H9 (cell line): Measurements from ENCODE around the gene ARFGEF3. TPM values are rescaled to one million over a fixed set of nuclear protein-coding genes. Genes with fewer than 3 reads are reported as not detected.
A peak's percentile ranks its signal among the peaks of the same experiment; 100 is the strongest.

Experiments used
- DNase-seq: peaks from one replicate; pipeline ENCODE4 v3.0.0-alpha.2; 2017
- H2AFZ ChIP-seq: one replicate; pipeline ENCODE4 v1.6.1; 2013; ENCODE audit warnings: mild to moderate bottlenecking, low read length, control low read depth, moderate library complexity
- H2AK5ac ChIP-seq: 2 replicates; pipeline ENCODE4 v1.6.1; 2013; ENCODE audit warnings: low read length, control low read depth, mixed read lengths; ENCODE audit not compliant: insufficient read length
- H2BK120ac ChIP-seq: one replicate; pipeline ENCODE4 v1.6.1; 2013; ENCODE audit warnings: low read depth, mild to moderate bottlenecking, low read length, control low read depth, inconsistent platforms; ENCODE audit not compliant: poor library complexity, severe bottlenecking
- H2BK12ac ChIP-seq: 2 replicates; pipeline ENCODE4 v1.6.1; 2013; ENCODE audit warnings: low read length, control low read depth, mixed read lengths, low read depth; ENCODE audit not compliant: insufficient read length
- H2BK15ac ChIP-seq: 2 replicates; pipeline ENCODE4 v1.6.1; 2013; ENCODE audit warnings: low read depth, low read length, control low read depth
- H2BK20ac ChIP-seq: one replicate; pipeline ENCODE4 v1.6.1; 2013; ENCODE audit warnings: low read depth, mild to moderate bottlenecking, low read length, control low read depth, inconsistent platforms; ENCODE audit not compliant: poor library complexity, severe bottlenecking
- H2BK5ac ChIP-seq: 2 replicates; pipeline ENCODE4 v1.6.1; 2013; ENCODE audit warnings: low read length, control low read depth, mixed read lengths; ENCODE audit not compliant: insufficient read length
- H3K14ac ChIP-seq: 2 replicates; pipeline ENCODE4 v1.6.1; 2013; ENCODE audit warnings: low read length, control low read depth; ENCODE audit not compliant: insufficient read depth
- H3K18ac ChIP-seq: 2 replicates; pipeline ENCODE4 v1.6.1; 2013; ENCODE audit warnings: low read depth, mild to moderate bottlenecking, mixed read lengths, low read length, control low read depth; ENCODE audit not compliant: insufficient read length
- H3K23ac ChIP-seq: 2 replicates; pipeline ENCODE4 v1.6.1; 2013; ENCODE audit warnings: low read length, control low read depth, mixed read lengths, low read depth; ENCODE audit not compliant: insufficient read length
- H3K23me2 ChIP-seq: 2 replicates; pipeline ENCODE4 v1.6.1; 2013; ENCODE audit warnings: low read depth, mild to moderate bottlenecking, mixed read lengths, low read length, control low read depth; ENCODE audit not compliant: insufficient read length, poor library complexity, severe bottlenecking
- H3K27ac ChIP-seq: 2 replicates; pipeline ENCODE4 v1.5.1; 2013; ENCODE audit warnings: low read length, control low read depth, mixed read lengths, low read depth; ENCODE audit not compliant: insufficient read length
- H3K27me3 ChIP-seq: 2 replicates; pipeline ENCODE4 v1.6.1; 2013; ENCODE audit warnings: low read length, control low read depth, inconsistent platforms; ENCODE audit not compliant: insufficient read depth
- H3K4ac ChIP-seq: 2 replicates; pipeline ENCODE4 v1.6.1; 2013; ENCODE audit warnings: low read depth, mild to moderate bottlenecking, control low read depth, inconsistent platforms, low read length, moderate library complexity
- H3K4me1 ChIP-seq: 2 replicates; pipeline ENCODE4 v1.6.1; 2013; ENCODE audit warnings: low read length, control low read depth, inconsistent platforms; ENCODE audit not compliant: insufficient read depth
- H3K4me2 ChIP-seq: 2 replicates; pipeline ENCODE4 v1.6.1; 2013; ENCODE audit warnings: low read length, control low read depth, mixed read lengths; ENCODE audit not compliant: insufficient read length, insufficient read depth
- H3K56ac ChIP-seq: 2 replicates; pipeline ENCODE4 v1.6.1; 2013; ENCODE audit warnings: low read depth, mild to moderate bottlenecking, mixed read lengths, low read length, control low read depth; ENCODE audit not compliant: insufficient read length
- H3K79me1 ChIP-seq: 2 replicates; pipeline ENCODE4 v1.6.1; 2013; ENCODE audit warnings: low read depth, mild to moderate bottlenecking, moderate library complexity, low read length, control low read depth, inconsistent platforms; ENCODE audit not compliant: insufficient read depth, poor library complexity, severe bottlenecking
- H3K79me2 ChIP-seq: 2 replicates; pipeline ENCODE4 v1.6.1; 2013; ENCODE audit warnings: low read length, control low read depth, inconsistent platforms; ENCODE audit not compliant: insufficient read depth
- H3K9ac ChIP-seq: 2 replicates; pipeline ENCODE4 v1.6.1; 2013; ENCODE audit warnings: low read length, control low read depth, mixed read lengths; ENCODE audit not compliant: insufficient read length; ENCODE audit errors: extremely low read depth
- H3K9me3 ChIP-seq: one replicate; pipeline ENCODE4 v1.6.1; 2013; ENCODE audit warnings: low read depth, low read length, inconsistent platforms; ENCODE audit not compliant: control insufficient read depth
- H3T11ph ChIP-seq: one replicate; pipeline ENCODE4 v1.6.1; 2013; ENCODE audit warnings: mild to moderate bottlenecking, low read length, control low read depth, inconsistent platforms
- H4K20me1 ChIP-seq: one replicate; pipeline ENCODE4 v1.6.1; 2013; ENCODE audit not compliant: control insufficient read depth, insufficient read length, insufficient read depth
- H4K5ac ChIP-seq: 2 replicates; pipeline ENCODE4 v1.6.1; 2013; ENCODE audit warnings: low read depth, mild to moderate bottlenecking, mixed read lengths, low read length, control low read depth; ENCODE audit not compliant: insufficient read length
- H4K8ac ChIP-seq: replicated peaks from 2 replicates; pipeline ENCODE4 v1.6.1; 2013; ENCODE audit warnings: low read length, control low read depth, mixed read lengths, low read depth; ENCODE audit not compliant: insufficient read length
- H4K91ac ChIP-seq: 2 replicates; pipeline ENCODE4 v1.6.1; 2013; ENCODE audit warnings: low read depth, mild to moderate bottlenecking, moderate library complexity, mixed read lengths, low read length, control low read depth; ENCODE audit not compliant: insufficient read length
- H3K27ac Mint-ChIP-seq, 3 experiments: 2 replicates in 2 of 3; 3 replicates in 1 of 3; pipeline ENCODE4 v1.8.0; 2020 to 2021; ENCODE audit warnings: mixed read lengths in 3 of 3, mild to moderate bottlenecking in 1 of 3, moderate library complexity in 1 of 3
- H3K27me3 Mint-ChIP-seq: 2 replicates; pipeline ENCODE4 v1.8.0; 2021; ENCODE audit warnings: low read depth, mild to moderate bottlenecking, moderate library complexity, mixed read lengths
- H3K36me3 Mint-ChIP-seq, 3 experiments: 2 replicates in 2 of 3; 3 replicates in 1 of 3; pipeline ENCODE4 v1.8.0; 2020 to 2021; ENCODE audit warnings: low read depth in 3 of 3, mixed read lengths in 3 of 3; ENCODE audit not compliant: insufficient read depth in 1 of 3
- H3K4me1 Mint-ChIP-seq, 2 experiments: 2 replicates each; pipeline ENCODE4 v1.8.0; 2020; ENCODE audit warnings: mixed read lengths in 2 of 2
- H3K4me3 Mint-ChIP-seq, 2 experiments: 2 replicates in 1 of 2; 3 replicates in 1 of 2; pipeline ENCODE4 v1.8.0; 2020 to 2021; ENCODE audit warnings: mild to moderate bottlenecking in 2 of 2, mixed read lengths in 2 of 2, moderate library complexity in 1 of 2
- H3K9me3 Mint-ChIP-seq, 2 experiments: 2 replicates in 1 of 2; 3 replicates in 1 of 2; pipeline ENCODE4 v1.8.0; 2020; ENCODE audit warnings: mild to moderate bottlenecking in 2 of 2, mixed read lengths in 2 of 2, moderate library complexity in 1 of 2
- WGBS: extraction: QIAGEN DNeasy Blood & Tissue Kit; methylation state at CpG from one replicate; pipeline ENCODE4 v1.1.7; 2013; ENCODE audit warnings: missing lambda C conversion rate, low lambda C conversion rate, mixed read lengths; ENCODE audit not compliant: insufficient read length; ENCODE audit errors: extremely low coverage; 5-methylcytosine and 5-hydroxymethylcytosine counted together
- total RNA-seq: library from RNA; stranded (reverse); gene quantifications from 2 replicates; pipeline ENCODE4 v1.2.1, GENCODE V29; 2021
- TF ChIP-seq, protein P1 (sequence below): fragments of 200-600 bp; sonication (generic); conservative IDR thresholded peaks from 3 replicates; pipeline ENCODE4 v1.8.0; 2021; ENCODE audit warnings: antibody characterized with exemption, mild to moderate bottlenecking

ARFGEF3 gene
- total RNA-seq, 1 experiment from 2014 or later = 13.7 TPM

DNA sequence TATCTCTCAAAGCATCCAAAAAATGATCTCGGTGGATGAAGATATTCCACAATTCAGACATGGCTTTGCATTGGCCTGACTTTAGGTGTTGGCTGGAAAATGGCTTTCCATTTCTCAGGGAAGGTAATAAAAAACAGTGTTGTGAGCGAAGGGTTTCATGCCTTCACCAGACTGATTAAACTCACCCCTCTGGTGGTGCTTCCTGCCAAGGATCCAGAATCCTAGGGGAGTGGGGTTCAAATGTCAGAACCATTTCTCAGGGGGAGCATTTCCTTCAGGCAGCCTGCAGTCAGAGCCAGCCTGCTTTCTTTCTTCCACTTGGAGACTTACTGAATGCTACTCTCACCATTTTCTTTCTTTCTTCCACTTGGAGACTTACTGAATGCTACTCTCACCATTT is 170.2 kb downstream of the ARFGEF3 start:
- H3K27ac Mint-ChIP-seq = peak overlapping the region; percentile 16 to 92 (median 46)
- Histone ChIP-seq H3K9me3 (no peaks in the 10 kb centered on the region), H3K4me2 (peak overlapping the region; percentile 39), H4K5ac (no peak overlapping the region), H3K14ac (no peak overlapping the region), H3K9ac (peak overlapping the region; percentile 25), H4K8ac (no peak overlapping the region), H4K91ac (no peak overlapping the region), H3K23ac (no peak overlapping the region), H3K27me3 (no peaks in the 10 kb centered on the region), H2AFZ (no peak overlapping the region), H3K56ac (no peak overlapping the region), H4K20me1 (no peaks in the 10 kb centered on the region), H3K4me1 (peaks cover 2% of the 10 kb centered on the region; the same call in 1 of the 2 replicates), H3K79me1 (no peaks in the 10 kb centered on the region), H3K79me2 (0 out of 2 replicates have a peak, but pooled peaks cover 2% of the 10 kb centered on the region), H2BK120ac (peak overlapping the region; percentile 19), H2BK5ac (no peak overlapping the region), H3T11ph (no peak overlapping the region), H2AK5ac (no peak overlapping the region), H3K4ac (no peak overlapping the region), H2BK12ac (no peak overlapping the region), H2BK15ac (no peak overlapping the region), H3K23me2 (no peaks in the 10 kb centered on the region), H3K18ac (no peak overlapping the region), H3K27ac (peak overlapping the region; percentile 79), H2BK20ac (no peak overlapping the region)
- peak; percentile 44 for DNase-seq
- WGBS = no CpG with 5 or more reads among the region's 2 CpGs
- TF ChIP-seq, protein P1, sequence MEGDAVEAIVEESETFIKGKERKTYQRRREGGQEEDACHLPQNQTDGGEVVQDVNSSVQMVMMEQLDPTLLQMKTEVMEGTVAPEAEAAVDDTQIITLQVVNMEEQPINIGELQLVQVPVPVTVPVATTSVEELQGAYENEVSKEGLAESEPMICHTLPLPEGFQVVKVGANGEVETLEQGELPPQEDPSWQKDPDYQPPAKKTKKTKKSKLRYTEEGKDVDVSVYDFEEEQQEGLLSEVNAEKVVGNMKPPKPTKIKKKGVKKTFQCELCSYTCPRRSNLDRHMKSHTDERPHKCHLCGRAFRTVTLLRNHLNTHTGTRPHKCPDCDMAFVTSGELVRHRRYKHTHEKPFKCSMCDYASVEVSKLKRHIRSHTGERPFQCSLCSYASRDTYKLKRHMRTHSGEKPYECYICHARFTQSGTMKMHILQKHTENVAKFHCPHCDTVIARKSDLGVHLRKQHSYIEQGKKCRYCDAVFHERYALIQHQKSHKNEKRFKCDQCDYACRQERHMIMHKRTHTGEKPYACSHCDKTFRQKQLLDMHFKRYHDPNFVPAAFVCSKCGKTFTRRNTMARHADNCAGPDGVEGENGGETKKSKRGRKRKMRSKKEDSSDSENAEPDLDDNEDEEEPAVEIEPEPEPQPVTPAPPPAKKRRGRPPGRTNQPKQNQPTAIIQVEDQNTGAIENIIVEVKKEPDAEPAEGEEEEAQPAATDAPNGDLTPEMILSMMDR = no peak
- peaks cover 12 to 43% (median 21%) of the 10 kb centered on the region in 3 experiments for H3K36me3 Mint-ChIP-seq
- peak overlapping the region; percentile 28 to 52 for H3K4me3 Mint-ChIP-seq
- no peaks in the 10 kb centered on the region for H3K9me3 Mint-ChIP-seq
- H3K27me3 Mint-ChIP-seq = no peaks in the 10 kb centered on the region
- H3K4me1 Mint-ChIP-seq = peaks cover 38 to 42% of the 10 kb centered on the region in 2 experiments
